Kidney (tissue), 14 donors: ENCODE results near the gene SUPT5H. TPM values are rescaled to one million over a fixed set of nuclear protein-coding genes. Genes with fewer than 3 reads are reported as not detected.

Experiments
- DNase-seq, 5 donors: peaks; one replicate each; pipeline ENCODE4 v3.0.0-alpha.2; 2013 to 2020
- FAIRE-seq: peaks from 2 replicates; lab custom pipeline; 2012; peaks lifted over from hg19 to GRCh38; lab: Jason Lieb, UNC
- H3K27ac ChIP-seq, 2 donors: one replicate each; pipeline ENCODE4 v1.7.0; 2013; ENCODE audit warnings: low read depth in 2 of 2, low read length in 2 of 2, inconsistent platforms in 1 of 2
- H3K27me3 ChIP-seq: one replicate; pipeline ENCODE4 v1.7.1; 2013; ENCODE audit warnings: low read length, inconsistent platforms; ENCODE audit not compliant: control insufficient read depth, insufficient read depth
- H3K36me3 ChIP-seq, 3 donors: one replicate each; pipeline versions ENCODE4 v1.7.0 to v1.7.1; 2013; ENCODE audit warnings: low read length in 3 of 3, control low read depth in 1 of 3, inconsistent platforms in 1 of 3; ENCODE audit not compliant: insufficient read depth in 3 of 3, control insufficient read depth in 2 of 3
- H3K4me1 ChIP-seq, 3 donors: one replicate each; pipeline versions ENCODE4 v1.7.0 to v1.7.1; 2013; ENCODE audit warnings: low read length in 3 of 3, inconsistent platforms in 1 of 3, low read depth in 1 of 3; ENCODE audit not compliant: control insufficient read depth in 2 of 3, insufficient read depth in 2 of 3
- H3K4me3 ChIP-seq, 3 donors: one replicate each; pipeline versions ENCODE4 v1.7.0 to v1.8.1; 2013; ENCODE audit warnings: low read length in 3 of 3, control low read depth in 1 of 3, inconsistent platforms in 1 of 3
- H3K9ac ChIP-seq, 3 donors: one replicate each; pipeline versions ENCODE4 v1.7.0 to v1.7.1; 2013; ENCODE audit warnings: low read length in 3 of 3, control low read depth in 1 of 3, inconsistent platforms in 1 of 3
- H3K9me3 ChIP-seq, 3 donors: one replicate each; pipeline versions ENCODE4 v1.7.0 to v1.7.1; 2013; ENCODE audit warnings: low read length in 3 of 3, control low read depth in 1 of 3, inconsistent platforms in 1 of 3; ENCODE audit not compliant: control insufficient read depth in 2 of 3, insufficient read depth in 1 of 3
- CTCF ChIP-seq: IDR thresholded peaks from 3 replicates; pipeline ENCODE4 v1.5.1; 2012; ENCODE audit warnings: mild to moderate bottlenecking, moderate library complexity, borderline replicate concordance; ENCODE audit not compliant: insufficient read depth; ENCODE audit errors: extremely low read depth
- intact Hi-C: fragments of 100-400 bp; cut with DNase I; formaldehyde crosslinking; loops from one replicate; pipeline ENCODE4 v1.11.1; 2022
- polyA plus RNA-seq: library from polyadenylated mRNA; stranded (reverse); fragments of 350-450 nt; fragmentation: Illumina TruSeq; extraction: RNeasy Lipid Tissue Mini Kit (QIAGEN cat#74804); gene quantifications from one replicate; pipeline ENCODE4 v1.2.3, GENCODE V29; 2014; ENCODE audit warnings: low read depth, low replicate concordance; ENCODE audit not compliant: insufficient read depth
- total RNA-seq: library from RNA; stranded (reverse); fragmentation: NEBNext Ultra II Directional; extraction: Animal tissue kit (Norgen Biotek cat#: 25700); gene quantifications from one replicate; pipeline ENCODE4 v1.2.1, GENCODE V29; 2021
- donor health status: control.
- donor health status: control.
- donor health status: control.
- donor health status: control.
- donor health status: control.
- donor health status: DM: yes; HTN: yes; CAD: no.
- donor health status: Normal renal cell carcinoma (clear cell type).

SUPT5H gene
- total and polyA plus RNA-seq, 2 donors from 2014 or later, result 106 to 123 TPM

- no peak for TF ChIP-seq CTCF
- intact Hi-C loops, result no loop called here
- DNase-seq (peak in 2 of 5 donors; percentile 42 to 86), FAIRE-seq (no peak)
- no peaks in the 10 kb centered on the region for H3K27me3 ChIP-seq
- peak overlapping the region in 1 of 3 donors; percentile 29 for H3K4me3 ChIP-seq
- peaks cover 2 to 12% (median 10%) of the 10 kb centered on the region in 3 donors for H3K36me3 ChIP-seq
- peak overlapping the region; percentile 85 to 92 for H3K27ac ChIP-seq
- peaks cover 3 to 35% (median 23%) of the 10 kb centered on the region in 3 donors for H3K4me1 ChIP-seq
- no peaks in the 10 kb centered on the region for H3K9me3 ChIP-seq
- peak overlapping the region in 2 of 3 donors; percentile 64 to 69 for H3K9ac ChIP-seq
Observed at GRCh38 chr19:39398297-39398864, 47.0 kb upstream of the SUPT5H start.

- Histone ChIP-seq H3K36me3 (peaks cover 0 to 3% (median 2%) of the 10 kb centered on the region in 3 donors), H3K9ac (no peak overlapping the region)
- no peak for TF ChIP-seq CTCF
Observed at GRCh38 chr19:39399668-39400050, 45.7 kb upstream of the SUPT5H start.

GRCh38 chr19:39400061-39400460 is 45.3 kb upstream of the SUPT5H start:
- Histone ChIP-seq H3K9me3 (no peaks in the 10 kb centered on the region), H3K4me3 (no peak overlapping the region), H3K27me3 (no peaks in the 10 kb centered on the region), H3K27ac (peak overlapping the region in 1 of 2 donors; percentile 17), H3K4me1 (peaks cover 3 to 37% (median 25%) of the 10 kb centered on the region in 3 donors), H3K36me3 (peaks cover 0 to 3% (median 2%) of the 10 kb centered on the region in 3 donors), H3K9ac (no peak overlapping the region)
- DNase-seq, result peak in 1 of 5 donors; percentile 41
- no peak for FAIRE-seq
- intact Hi-C loops, result no loop called here
- no peak for TF ChIP-seq CTCF

More at GRCh38 chr19:39399668-39400050, 45.7 kb upstream of the SUPT5H start:
- no peaks in the 10 kb centered on the region for H3K27me3 ChIP-seq
- H3K4me1 ChIP-seq, result peaks cover 3 to 37% (median 25%) of the 10 kb centered on the region in 3 donors
- no peak for FAIRE-seq
- H3K9me3 ChIP-seq, result no peaks in the 10 kb centered on the region
- no peak overlapping the region for H3K4me3 ChIP-seq
- intact Hi-C loops, result no loop called here
- peak overlapping the region in 1 of 2 donors; percentile 17 for H3K27ac ChIP-seq
- peak in 1 of 5 donors; percentile 45 for DNase-seq
